HG03097 (cell line): ENCODE data around the gene FHAD1.
"Not testable (repeated sequence)": the region's sequence is repeated elsewhere in the genome, so short reads cannot be mapped to it uniquely, and the experiment has no call there.

Experiments used
- ATAC-seq: cut with Tn5 transposase; IDR thresholded peaks from one replicate; pipeline ENCODE4 v1.9.1; 2021; ENCODE audit not compliant: unreplicated experiment, low FRiP score

FHAD1 gene

GRCh38 chr1:15388201-15388880, 141.3 kb downstream of the FHAD1 start:
- no peak for ATAC-seq

- not testable (repeated sequence) for ATAC-seq
Measured at GRCh38 chr1:15389828-15390227, 142.8 kb downstream of the FHAD1 start.

DNA sequence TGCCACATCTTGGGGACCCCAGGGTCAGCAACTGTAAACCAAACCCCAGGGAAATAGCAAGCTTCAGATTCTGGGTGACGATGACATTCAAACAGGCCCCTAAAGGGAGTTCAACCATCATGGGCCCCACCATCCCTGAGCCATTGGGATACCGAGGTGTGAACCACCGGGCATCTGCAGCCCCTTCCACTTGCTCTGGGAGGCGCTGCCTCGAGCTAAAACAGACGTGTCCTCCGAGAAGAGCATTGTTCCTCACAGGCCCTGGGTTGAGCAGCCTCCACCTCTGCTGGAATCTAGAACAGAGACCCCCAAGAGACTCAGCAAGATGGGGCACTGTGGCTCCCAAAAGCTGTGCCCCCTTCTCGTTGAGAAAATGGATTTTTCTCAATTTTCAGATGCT, 143.6 kb downstream of the FHAD1 start:
- no peak for ATAC-seq

- ATAC-seq = no peak
Measured at GRCh38 chr1:15391366-15391765, 144.3 kb downstream of the FHAD1 start.

DNA sequence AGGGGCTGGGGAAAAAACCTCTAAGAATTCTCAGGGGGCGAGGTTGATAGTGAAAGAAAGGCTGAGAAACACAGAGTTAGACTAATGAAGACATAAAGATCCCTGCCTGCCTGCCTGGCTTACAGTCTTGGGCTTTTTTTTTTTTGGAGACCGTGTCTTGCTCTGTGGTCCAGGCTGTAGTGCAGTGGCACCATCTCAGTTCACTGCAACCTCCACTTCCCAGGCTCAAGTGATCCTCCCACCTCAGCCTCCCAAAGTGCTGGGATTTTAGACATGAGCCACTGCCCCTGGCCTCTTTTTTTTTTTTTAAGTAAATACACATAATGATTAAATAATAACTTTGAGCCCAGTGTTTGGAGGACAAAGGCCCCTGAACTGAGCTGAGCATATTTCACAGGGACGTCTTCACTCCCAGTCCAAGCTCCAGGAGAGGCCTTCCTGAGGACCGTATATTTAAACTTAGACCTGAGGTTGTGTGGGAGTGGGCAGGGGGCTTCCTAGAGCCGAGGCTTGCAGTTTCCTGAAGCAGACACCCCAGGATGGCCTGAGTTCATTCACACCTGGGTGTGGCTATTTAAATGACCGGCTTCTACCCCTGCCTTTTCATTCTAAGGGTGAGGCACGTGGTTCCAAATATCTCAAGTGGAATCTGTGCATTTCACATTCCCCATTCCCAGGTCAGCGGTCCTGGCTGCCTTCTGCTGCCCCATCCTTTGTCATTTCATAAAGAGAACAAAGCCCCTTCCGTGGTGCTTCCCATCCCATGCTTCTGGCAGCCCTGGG, 146.6 kb downstream of the FHAD1 start:
- no peak for ATAC-seq

GRCh38 chr1:15394258-15394690, 147.3 kb downstream of the FHAD1 start:
- no peak for ATAC-seq

GRCh38 chr1:15397236-15397635, 150.2 kb downstream of the FHAD1 start:
- no peak for ATAC-seq

DNA sequence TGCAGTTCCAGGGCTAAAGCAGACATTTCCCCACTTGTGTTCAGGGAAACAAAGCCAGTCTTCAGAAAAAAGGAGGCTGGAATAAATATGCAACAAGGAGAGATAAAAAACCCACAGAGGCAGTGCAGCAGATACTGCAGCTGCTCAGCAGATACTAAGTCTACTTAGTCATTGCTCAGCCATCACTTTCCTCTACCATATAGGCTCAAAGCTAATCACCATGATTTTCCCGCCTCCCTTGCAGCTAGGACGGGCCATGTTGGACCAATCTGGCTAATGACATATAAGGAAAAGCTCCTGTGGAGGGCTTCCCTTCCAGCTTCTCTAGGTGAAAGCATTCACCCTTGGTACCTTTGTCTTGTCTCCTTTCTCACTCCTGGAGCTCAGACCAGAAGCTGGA, 152.7 kb downstream of the FHAD1 start:
- ATAC-seq = no peak

- ATAC-seq = no peak
Measured at GRCh38 chr1:15400627-15401026, 153.6 kb downstream of the FHAD1 start.

DNA sequence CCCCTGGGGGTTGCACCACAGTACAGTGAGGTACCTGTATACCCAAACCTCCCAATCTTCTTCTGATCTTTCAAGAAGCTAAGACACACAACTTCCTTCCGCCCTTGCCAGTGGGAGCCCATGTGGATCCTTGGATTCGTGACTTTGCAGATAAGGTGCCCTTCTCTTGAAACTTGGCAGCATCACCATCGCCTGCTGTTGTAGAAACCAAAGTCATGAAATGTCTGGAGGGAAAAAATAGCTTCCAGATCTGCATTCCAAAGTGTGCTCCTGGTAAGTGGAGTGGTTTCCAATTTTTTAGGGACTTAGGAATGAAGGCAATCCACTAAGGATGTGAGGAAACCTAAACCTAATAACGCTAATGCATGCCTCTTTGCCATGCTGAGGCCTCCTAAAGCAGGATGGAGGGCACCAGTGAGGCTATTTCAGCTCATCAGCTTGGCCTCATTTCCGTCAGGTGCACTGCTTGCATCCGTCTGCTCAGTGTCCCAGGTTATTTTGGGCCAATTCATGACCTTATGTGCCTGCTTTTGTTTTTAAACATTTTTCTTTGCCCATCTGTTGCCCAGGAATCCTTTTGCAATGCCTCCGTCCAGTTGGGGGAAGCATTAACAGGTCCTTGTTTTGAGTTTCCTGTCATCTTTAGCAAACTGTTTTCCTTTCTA, 154.5 kb downstream of the FHAD1 start:
- ATAC-seq = no peak

- ATAC-seq = no peak
Measured at GRCh38 chr1:15402809-15403450, 155.9 kb downstream of the FHAD1 start.

DNA sequence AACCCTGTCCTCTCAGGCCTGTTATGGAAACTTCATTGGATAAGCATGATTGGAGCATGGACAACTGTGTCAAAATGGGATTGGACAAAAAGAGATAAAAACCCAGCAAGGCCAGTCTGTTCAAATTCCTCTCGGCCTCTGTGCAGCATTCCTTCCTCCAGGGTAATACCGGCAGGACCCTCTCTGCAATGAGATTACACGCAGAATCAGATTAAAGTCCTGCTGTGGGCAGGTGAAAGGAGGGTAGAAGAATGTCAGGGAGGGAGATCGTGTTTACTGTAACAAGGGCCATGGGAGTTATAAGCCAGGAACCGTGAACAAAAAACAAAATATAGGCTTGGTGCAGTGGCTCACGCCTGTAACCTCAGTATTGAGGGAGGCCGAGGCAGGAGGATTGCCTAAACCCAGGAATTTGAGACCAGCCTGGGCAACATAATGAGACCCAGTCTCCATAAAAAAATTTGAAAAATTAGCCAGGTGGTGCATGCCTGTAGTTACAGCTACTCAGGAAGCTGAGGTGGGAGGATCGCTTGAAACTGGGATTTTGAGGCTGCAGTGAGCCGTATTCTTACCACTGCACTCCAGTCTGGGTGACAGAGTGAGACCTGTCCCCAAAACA, 157.0 kb downstream of the FHAD1 start:
- no peak for ATAC-seq

DNA sequence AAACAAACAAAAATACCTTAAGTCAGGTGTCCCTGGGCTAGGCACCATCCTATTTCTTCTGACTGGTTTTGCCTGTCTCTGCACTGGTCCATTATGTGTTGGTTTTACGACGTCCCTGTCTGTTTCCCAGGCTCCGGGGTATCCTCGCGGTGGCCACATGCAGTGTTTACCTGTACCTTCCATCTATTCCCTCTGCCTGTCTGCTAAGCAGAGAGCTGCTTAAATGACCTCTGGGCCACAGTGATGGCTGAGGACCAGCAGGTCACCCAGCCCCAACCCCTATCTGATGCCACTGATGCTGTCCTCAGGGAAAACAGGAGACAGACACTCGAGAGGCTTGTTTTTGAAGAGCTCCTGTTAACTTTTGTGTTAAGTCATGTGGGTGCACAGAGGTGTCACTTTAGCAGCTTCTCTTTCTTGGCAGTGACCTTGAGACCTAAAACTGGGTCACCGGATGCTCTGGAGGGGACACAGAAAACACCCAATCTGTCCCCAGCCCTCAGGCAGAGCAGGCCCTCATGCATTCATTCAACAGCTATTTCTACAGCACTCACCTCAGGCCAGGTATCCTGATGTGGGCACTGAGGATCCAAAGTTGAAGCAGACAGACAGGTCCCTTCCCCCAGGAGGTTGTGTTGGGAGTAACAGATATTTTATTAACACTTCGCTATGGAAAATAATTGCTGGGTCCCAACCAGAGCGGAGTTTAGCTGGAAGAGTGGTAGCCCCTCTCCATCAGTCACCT, 158.3 kb downstream of the FHAD1 start:
- ATAC-seq = no peak

DNA sequence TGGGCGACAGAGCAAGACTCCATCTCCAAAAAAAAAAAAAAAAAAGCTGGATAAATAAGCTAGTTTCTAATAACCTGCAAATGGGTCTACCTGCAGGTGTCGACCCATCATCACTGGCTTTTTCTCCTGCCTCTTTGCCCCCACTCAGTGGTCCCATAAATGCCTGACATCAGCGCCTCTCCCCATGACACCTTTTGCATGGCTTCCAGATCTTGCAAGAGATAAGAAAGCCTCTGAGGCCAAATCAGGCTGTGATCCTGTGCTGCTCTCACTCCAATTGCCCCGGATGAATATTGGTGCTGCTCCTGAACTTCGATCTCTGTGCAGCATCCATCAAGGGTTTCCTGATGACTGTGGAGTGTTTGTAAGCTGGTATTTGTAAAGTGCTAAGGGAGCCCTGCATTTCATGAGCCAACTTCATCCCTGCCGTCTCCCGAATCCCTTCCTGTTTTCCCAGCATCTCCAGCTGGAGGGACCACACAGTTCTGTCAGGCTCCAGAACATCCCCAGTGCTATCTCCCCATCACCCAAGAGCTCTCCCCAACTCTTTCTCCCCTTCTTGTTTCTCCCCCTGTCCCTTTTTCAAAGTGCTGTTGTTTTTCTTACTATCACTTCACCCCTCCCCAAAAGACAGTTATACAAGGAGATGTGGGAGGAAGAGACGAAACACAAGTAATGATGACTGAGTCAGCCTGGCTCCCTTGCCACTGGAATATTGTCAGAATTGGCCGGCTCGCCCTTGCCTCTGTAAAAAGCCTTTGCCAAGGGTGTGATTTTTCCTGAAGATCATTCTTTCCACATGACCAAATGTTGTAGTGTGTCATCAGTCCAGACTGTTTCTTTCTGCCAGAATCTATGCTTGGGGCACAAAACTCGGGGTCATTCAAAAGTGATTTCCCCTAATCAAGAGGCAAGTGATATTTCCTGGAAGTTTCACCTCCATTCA, 159.9 kb downstream of the FHAD1 start:
- no peak for ATAC-seq

DNA sequence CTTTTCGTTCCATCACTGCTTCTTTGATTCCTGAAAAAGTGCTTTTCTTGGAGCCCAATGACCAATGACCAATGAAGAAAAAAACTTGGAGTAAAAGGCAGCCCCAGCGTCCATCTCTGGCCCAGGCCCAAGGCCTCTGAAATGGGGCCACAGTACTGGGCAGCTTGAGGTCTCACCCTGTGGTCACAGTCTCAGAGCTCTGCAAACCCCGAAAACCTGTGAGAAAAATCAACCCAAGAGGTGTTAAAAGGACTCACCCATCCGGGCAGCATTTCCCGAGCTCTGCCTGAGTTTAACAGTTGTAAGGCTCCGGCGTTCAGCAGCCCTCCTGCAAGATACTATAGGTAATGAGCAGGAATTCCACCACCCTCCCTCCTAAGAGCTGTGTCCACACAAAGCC, 160.6 kb downstream of the FHAD1 start:
- no peak for ATAC-seq

GRCh38 chr1:15408890-15409387, 161.9 kb downstream of the FHAD1 start:
- ATAC-seq = no peak

- ATAC-seq = peak; percentile 49
Measured at GRCh38 chr1:15409388-15410222, 162.6 kb downstream of the FHAD1 start, which contains the start of gene EFHD2. Gene EFHD2 (plus strand): TSS chr1:15409888. CDS start chr1:15409972, 84 bp downstream.
